Measurements from ENCODE around the gene KIAA0319L.

GRCh38 chr1:35563166-35563565 lies 6.0 kb upstream of the KIAA0319L start:
- no peak for TF ChIP-seq CTCF (IDR thresholded peaks at IDR 0.05; ENCODE audit: extremely low read depth in 1 of 2, insufficient read depth in 1 of 2, low read depth in 1 of 2, low read length in 2 of 2)
- TF ChIP-seq POLR2AphosphoS5 (IDR thresholded peaks at IDR 0.05; ENCODE audit: insufficient read depth, low read depth, low read length) = no peak
- TF ChIP-seq EZH2 (IDR thresholded peaks at IDR 0.05; ENCODE audit: borderline replicate concordance, low read depth, low read length, severe bottlenecking) = no peak
- TF ChIP-seq POLR2A (IDR thresholded peaks at IDR 0.05; ENCODE audit: low read depth, low read length) = no peak
- TF ChIP-seq MAX (IDR thresholded peaks at IDR 0.05; ENCODE audit: insufficient read depth, insufficient read length) = no peak
- no peak for TF ChIP-seq GATA2 (IDR thresholded peaks at IDR 0.05; ENCODE audit: insufficient read depth, insufficient read length, low read depth, low read length)
- TF ChIP-seq JUN (IDR thresholded peaks at IDR 0.05; ENCODE audit: borderline replicate concordance, insufficient read depth, insufficient read length, low read depth) = no peak
- no peak for TF ChIP-seq MYC (IDR thresholded peaks at IDR 0.05; ENCODE audit: low read depth, low read length)
